ENCODE results near the gene PFDN1.

DNA sequence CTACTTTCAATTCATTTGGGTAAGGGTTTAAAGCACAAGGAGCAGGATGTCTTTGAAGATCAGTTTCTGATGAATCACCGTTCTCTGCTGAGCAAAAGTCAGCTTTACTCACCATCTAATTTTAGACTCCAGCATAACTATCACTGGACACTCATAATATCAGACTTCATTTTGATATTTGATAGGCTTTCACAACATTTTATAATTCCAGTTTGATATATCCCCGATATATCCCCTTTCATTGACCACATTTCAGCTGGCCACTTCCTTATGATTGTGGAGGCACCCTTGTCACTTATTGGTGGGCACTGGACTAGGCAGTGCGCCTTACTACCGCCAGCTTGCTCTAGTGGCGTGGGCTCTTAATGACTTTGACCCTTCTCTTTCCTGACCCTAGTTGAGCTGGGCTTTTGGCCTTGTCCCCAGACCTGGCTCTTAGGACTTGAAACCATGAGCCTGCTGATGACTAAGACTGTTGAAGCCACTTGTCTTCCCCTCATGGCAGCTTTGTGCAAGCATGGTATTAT lies 81.1 kb downstream of the PFDN1 start:
- TF ChIP-seq POLR2A (IDR thresholded peaks at IDR 0.05), result no peak
- TF ChIP-seq CTCF (IDR thresholded peaks at IDR 0.05), result no peak

All from testis (tissue), 2 donors.